Liver (tissue), 3 donors: Measurements from ENCODE around the gene SMR3A.

Experiments
- EGR1 ChIP-seq, 2 donors: IDR thresholded peaks; 2 replicates each; pipeline ENCODE4 v1.6.1; 2016 to 2018; ENCODE audit warnings: antibody characterized with exemption in 2 of 2, low read depth in 2 of 2
- JUND ChIP-seq, 2 donors: IDR thresholded peaks; 2 replicates each; pipeline ENCODE4 v1.6.1; 2016; ENCODE audit warnings: antibody characterized with exemption in 2 of 2
- RAD21 ChIP-seq, 2 donors: IDR thresholded peaks; 2 replicates each; pipeline ENCODE4 v1.6.1; 2016; ENCODE audit warnings: antibody characterized with exemption in 2 of 2, mild to moderate bottlenecking in 2 of 2
- TAF1 ChIP-seq: conservative IDR thresholded peaks from 2 replicates; pipeline ENCODE4 v1.6.1; 2016; ENCODE audit warnings: antibody characterized with exemption, mild to moderate bottlenecking
- YY1 ChIP-seq: IDR thresholded peaks from 2 replicates; pipeline ENCODE4 v1.6.1; 2016; ENCODE audit warnings: antibody characterized with exemption, mild to moderate bottlenecking
- TF ChIP-seq, protein P1 (sequence below): fragments of 150-350 bp; IDR thresholded peaks from 2 replicates; pipeline ENCODE4 v1.5.1; 2017; ENCODE audit warnings: improper control_type of control experiment, low read depth, low read length; ENCODE audit not compliant: missing input control
- TF ChIP-seq, protein P2 (sequence below): IDR thresholded peaks from 2 replicates; pipeline ENCODE4 v1.6.1; 2016; ENCODE audit warnings: antibody characterized with exemption, mild to moderate bottlenecking
- TF ChIP-seq, protein P3 (sequence below): IDR thresholded peaks from 2 replicates; pipeline ENCODE4 v1.6.1; 2016; ENCODE audit warnings: antibody characterized with exemption
- TF ChIP-seq, protein P4 (sequence below): IDR thresholded peaks from 2 replicates; pipeline ENCODE4 v1.6.1; 2016; ENCODE audit warnings: antibody characterized with exemption
- TF ChIP-seq, protein P5 (sequence below): IDR thresholded peaks from 2 replicates; pipeline ENCODE4 v1.6.1; 2016; ENCODE audit warnings: antibody characterized with exemption
- donor health status: healthy.
- donor health status: healthy.

DNA sequence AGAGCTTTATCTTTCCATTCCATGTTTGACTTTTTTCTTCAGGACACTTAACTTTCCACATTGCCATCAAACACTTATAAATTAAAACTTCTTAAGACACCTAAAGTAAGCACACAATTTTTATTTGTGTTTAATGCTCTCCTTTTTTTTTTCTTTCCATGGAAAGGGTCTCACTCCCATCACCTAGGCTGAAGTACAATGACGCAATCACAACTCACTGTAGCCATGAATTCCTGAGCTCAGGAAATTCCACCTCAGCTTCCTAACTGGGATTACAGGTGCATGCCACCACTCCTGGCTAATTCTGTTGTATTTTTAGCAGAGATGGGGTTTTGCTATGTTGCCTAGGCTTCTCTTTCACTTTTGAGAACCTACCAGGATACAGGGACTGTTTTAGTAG, 7.3 kb downstream of the SMR3A start:
- TF ChIP-seq, protein P1, sequence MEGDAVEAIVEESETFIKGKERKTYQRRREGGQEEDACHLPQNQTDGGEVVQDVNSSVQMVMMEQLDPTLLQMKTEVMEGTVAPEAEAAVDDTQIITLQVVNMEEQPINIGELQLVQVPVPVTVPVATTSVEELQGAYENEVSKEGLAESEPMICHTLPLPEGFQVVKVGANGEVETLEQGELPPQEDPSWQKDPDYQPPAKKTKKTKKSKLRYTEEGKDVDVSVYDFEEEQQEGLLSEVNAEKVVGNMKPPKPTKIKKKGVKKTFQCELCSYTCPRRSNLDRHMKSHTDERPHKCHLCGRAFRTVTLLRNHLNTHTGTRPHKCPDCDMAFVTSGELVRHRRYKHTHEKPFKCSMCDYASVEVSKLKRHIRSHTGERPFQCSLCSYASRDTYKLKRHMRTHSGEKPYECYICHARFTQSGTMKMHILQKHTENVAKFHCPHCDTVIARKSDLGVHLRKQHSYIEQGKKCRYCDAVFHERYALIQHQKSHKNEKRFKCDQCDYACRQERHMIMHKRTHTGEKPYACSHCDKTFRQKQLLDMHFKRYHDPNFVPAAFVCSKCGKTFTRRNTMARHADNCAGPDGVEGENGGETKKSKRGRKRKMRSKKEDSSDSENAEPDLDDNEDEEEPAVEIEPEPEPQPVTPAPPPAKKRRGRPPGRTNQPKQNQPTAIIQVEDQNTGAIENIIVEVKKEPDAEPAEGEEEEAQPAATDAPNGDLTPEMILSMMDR: no peak
- TF ChIP-seq, protein P2, sequence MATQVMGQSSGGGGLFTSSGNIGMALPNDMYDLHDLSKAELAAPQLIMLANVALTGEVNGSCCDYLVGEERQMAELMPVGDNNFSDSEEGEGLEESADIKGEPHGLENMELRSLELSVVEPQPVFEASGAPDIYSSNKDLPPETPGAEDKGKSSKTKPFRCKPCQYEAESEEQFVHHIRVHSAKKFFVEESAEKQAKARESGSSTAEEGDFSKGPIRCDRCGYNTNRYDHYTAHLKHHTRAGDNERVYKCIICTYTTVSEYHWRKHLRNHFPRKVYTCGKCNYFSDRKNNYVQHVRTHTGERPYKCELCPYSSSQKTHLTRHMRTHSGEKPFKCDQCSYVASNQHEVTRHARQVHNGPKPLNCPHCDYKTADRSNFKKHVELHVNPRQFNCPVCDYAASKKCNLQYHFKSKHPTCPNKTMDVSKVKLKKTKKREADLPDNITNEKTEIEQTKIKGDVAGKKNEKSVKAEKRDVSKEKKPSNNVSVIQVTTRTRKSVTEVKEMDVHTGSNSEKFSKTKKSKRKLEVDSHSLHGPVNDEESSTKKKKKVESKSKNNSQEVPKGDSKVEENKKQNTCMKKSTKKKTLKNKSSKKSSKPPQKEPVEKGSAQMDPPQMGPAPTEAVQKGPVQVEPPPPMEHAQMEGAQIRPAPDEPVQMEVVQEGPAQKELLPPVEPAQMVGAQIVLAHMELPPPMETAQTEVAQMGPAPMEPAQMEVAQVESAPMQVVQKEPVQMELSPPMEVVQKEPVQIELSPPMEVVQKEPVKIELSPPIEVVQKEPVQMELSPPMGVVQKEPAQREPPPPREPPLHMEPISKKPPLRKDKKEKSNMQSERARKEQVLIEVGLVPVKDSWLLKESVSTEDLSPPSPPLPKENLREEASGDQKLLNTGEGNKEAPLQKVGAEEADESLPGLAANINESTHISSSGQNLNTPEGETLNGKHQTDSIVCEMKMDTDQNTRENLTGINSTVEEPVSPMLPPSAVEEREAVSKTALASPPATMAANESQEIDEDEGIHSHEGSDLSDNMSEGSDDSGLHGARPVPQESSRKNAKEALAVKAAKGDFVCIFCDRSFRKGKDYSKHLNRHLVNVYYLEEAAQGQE: no peak
- TF ChIP-seq, protein P3, sequence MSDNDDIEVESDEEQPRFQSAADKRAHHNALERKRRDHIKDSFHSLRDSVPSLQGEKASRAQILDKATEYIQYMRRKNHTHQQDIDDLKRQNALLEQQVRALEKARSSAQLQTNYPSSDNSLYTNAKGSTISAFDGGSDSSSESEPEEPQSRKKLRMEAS: no peak
- TF ChIP-seq, protein P4, sequence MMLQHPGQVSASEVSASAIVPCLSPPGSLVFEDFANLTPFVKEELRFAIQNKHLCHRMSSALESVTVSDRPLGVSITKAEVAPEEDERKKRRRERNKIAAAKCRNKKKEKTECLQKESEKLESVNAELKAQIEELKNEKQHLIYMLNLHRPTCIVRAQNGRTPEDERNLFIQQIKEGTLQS: no peak
- TF ChIP-seq YY1 (no peak), TAF1 (no peak), RAD21 (IDR thresholded peaks at IDR 0.05) (no peak), EGR1 (IDR thresholded peaks at IDR 0.05; ENCODE audit: low read depth in 2 of 2) (no peak), JUND (IDR thresholded peaks at IDR 0.05) (no peak)
- TF ChIP-seq, protein P5, sequence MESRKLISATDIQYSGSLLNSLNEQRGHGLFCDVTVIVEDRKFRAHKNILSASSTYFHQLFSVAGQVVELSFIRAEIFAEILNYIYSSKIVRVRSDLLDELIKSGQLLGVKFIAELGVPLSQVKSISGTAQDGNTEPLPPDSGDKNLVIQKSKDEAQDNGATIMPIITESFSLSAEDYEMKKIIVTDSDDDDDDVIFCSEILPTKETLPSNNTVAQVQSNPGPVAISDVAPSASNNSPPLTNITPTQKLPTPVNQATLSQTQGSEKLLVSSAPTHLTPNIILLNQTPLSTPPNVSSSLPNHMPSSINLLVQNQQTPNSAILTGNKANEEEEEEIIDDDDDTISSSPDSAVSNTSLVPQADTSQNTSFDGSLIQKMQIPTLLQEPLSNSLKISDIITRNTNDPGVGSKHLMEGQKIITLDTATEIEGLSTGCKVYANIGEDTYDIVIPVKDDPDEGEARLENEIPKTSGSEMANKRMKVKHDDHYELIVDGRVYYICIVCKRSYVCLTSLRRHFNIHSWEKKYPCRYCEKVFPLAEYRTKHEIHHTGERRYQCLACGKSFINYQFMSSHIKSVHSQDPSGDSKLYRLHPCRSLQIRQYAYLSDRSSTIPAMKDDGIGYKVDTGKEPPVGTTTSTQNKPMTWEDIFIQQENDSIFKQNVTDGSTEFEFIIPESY: no peak
